Inflammatory macrophage (primary cell): ENCODE measurements around the gene MPND.
"Not testable (repeated sequence)": the region's sequence is repeated elsewhere in the genome, so short reads cannot be mapped to it uniquely, and the experiment has no call there.

ENCODE experiments used
- DNase-seq, 2 donors: peaks; one replicate each; pipeline ENCODE4 v3.0.0-alpha.2; 2020 to 2022

Gene MPND

GRCh38 chr19:4319067-4319718 lies 24.2 kb upstream of the MPND start:
- DNase-seq: peak; percentile 72 to 74

- no peak for DNase-seq
Observed at GRCh38 chr19:4320419-4320818, 22.9 kb upstream of the MPND start.

DNA sequence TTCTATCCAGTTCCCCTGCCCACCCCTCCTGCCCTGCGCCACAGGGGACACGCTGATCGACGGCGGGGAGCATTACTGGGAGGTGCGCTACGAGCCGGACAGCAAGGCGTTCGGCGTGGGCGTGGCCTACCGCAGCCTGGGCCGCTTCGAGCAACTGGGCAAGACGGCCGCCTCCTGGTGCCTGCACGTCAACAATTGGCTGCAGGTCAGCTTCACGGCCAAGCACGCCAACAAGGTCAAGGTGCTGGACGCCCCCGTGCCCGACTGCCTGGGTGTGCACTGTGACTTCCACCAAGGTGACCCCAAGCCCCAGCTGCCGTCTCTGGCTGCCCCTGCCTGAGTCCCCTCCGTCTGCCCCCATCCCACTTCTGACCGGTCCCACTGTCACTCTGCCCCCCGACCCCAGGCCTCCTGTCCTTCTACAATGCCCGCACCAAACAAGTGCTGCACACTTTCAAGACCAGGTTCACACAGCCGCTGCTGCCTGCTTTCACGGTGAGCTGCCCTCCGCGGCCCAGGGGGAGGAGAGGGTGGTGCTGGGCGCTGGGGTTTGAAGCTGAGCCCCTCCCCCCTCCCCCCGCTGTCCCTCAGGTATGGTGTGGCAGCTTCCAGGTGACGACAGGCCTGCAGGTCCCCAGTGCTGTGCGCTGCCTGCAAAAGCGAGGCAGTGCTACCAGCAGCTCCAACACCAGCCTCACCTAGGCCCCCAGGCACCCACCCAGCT lies 20.3 kb upstream of the MPND start:
- no peak for DNase-seq

DNA sequence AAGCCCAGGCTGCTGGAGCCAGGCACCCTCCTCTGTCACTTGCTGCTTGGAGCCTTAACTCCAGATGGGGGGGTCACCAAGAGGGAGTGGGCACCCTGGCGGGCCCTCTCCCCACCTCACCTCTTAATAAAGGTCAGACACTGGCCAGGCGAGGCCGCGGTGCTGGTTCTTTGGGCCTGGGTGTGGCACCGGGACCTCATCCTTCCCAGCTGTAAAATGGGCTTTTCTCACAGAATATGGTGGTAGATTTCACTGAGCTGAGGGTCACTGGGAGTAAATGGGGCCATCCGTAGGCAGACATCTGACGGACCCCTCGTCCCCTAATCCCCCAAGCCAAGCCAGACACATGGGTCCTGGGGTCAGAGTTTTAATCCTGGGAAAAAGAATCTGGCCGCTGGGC lies 19.7 kb upstream of the MPND start:
- no peak for DNase-seq

DNA sequence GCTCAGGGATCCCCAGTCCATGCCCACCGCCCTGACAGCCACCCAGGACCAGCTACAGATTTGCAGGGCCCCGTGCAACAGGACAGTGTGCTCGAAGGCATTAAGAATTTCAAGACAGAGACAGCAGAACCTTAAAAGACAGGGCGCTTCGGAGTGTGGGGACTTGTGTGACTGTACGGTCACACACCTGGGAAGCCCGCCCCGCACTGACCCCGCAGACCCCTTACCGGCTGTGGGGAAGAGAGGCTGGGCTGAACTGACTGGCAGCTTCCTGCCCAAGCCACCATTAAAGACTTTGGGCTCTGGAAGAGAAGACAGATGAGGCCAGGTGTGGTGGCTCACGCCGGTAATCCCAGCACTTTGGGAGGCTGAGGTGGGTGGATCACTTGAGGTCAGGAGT lies 19.1 kb upstream of the MPND start:
- no peak for DNase-seq

- no peak for DNase-seq
Observed at GRCh38 chr19:4326215-4326836, 17.0 kb upstream of the MPND start.

DNA sequence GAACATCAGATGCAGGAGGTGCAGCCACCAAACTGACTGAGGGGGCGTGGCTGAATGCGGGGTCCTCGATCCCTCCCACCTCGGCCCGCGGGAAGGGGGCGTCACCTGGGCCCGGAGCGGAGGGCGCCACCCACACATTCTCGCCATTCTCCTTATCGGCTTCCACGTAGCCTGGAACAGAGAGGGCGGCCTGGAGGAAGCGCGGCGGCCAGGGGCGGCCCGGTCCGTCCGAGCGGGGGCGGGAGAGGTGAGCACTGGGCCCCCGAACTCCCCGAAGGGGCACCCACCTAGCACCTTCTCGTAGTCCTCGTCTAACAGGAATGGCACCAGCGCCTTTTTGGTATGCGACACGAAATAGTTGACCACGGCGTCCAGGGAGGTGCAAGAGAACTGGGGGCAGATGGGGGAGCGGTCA lies 16.5 kb upstream of the MPND start:
- DNase-seq: no peak

DNA sequence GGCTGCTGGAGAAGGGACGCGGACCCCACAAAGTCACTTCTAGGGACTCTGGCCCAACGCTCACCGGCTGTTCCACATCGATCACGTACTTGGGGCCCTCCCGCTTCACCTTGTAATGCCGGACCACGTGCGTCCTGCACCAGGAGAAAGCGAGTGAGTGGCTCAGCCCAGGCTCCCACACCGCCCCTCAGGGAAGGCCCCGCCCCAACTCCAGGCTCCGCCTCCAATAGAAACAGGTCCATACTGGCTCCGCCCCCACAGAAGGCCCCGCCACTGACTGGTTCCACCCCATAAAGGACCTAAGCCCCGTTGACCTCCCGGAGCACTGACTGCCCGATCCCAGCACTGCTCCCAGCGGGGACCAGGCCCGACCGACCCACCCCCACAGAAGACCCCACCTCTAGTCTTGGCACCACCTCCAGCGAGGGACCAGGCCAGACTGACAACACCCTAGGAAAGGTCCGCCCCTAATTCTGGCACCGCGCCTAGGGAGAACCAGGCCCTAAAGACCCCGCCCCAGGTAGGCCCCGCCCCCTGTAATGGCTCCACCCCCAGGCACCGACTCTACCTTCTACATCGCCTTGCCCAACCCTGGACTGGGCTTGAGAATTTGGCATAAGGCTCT lies 16.0 kb upstream of the MPND start:
- peak; percentile 50 to 57 for DNase-seq

DNA sequence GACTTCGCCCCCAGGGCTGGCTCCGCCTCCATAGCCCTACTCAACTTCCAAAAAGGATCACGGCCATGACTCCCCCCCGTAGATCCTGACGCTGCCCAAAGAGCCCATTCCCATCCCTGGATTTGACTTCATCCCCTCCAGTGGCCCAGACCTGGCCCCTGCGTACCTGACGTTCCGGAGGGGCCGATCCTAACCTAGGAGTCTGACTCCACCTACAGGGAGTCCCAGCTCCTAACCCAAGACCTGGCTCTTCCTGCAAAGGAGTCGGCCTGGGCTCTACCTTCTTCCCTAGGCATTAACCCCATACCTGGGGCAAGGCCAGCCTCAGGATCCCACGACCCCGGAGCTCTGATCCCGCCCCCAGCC lies 15.5 kb upstream of the MPND start:
- DNase-seq: no peak

GRCh38 chr19:4328243-4328990 lies 14.9 kb upstream of the MPND start:
- DNase-seq: peak; percentile 87 to 92

DNA sequence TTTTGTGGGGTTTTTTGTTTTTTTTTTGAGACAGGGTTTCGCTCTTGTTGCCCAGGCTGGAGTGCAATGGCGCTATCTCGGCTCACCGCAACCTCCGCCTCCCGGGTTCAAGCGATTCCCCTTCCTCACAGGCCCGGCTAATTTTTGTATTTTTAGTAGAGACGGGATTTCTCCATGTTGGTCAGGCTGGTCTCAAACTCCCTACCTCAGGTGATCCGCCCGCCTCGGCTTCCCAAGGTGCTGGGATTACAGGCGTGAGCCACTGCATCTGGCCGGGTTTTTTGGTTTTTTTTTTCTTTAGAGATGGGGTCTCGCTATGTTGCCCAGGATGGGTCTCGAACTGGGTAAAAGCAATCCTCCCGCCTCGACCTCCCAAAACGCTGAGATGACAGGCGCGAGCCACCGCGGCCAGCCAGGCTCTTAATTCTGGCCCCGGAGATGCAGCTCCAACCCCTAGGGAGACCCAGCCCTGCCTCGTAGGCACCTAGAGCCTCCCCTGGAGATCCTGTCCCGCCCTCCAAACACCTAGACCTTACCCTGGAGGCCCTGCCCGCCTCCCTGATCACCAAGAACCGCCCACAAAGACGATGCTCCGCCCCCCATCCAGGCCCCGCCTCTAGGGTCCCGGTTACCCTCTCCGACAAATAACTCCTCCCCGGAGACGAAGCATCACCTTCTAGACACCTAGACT lies 14.2 kb upstream of the MPND start:
- DNase-seq: not testable (repeated sequence)

- no peak for DNase-seq
Observed at GRCh38 chr19:4329858-4330257, 13.5 kb upstream of the MPND start.

- DNase-seq: no peak
Observed at GRCh38 chr19:4334929-4335570, 8.3 kb upstream of the MPND start.

GRCh38 chr19:4337906-4338440 lies 5.4 kb upstream of the MPND start:
- DNase-seq: no peak

DNA sequence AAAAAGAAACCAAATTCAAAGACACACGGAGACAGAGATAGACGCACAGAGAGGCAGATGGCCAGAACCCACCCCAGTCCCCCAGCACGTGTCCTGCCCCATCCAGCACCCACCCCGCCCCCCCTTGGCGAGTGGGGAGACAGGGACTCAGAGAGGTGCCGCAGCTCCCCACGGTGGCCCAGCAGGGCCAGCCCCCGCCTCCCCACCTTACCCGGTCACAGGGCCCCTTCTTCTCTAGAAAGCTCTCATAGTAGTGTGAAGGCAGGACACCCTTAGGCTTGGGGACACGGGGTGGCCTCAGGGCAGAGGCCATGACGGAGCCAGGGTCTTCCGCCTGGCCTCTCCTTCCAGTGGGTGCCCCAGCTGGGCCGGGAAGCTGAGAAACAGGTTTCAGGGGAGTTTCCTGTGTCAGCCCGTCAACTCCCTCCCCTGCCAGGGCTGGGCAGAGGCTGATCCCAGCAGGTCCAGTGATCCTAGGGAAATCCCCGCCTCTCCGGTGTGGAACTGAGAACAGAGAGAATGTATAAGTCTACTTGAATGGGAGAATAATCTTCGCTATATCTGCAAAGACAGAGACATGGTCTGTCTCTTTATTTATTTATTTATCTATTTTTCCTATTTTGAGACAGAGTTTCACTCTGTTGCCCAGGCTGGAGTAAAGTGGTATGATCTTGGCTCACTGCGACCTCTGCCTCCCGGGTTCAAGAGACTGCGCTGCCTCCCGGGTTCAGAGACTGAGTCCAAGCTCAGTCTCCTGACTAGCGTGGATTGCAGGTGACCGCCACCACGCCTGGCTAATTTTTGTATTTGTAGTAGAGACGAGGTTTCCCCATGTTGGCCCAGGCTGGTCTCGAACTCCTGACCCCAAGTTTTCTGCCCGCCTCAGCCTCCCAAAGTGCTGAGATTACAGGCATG lies 4.7 kb upstream of the MPND start, which contains the start of gene STAP2:
Gene STAP2, minus strand, starts transcription at position 387 of the 915 bp plus-strand sequence. Its CDS starts 74 bp downstream, at position 313.
- DNase-seq: no peak

DNA sequence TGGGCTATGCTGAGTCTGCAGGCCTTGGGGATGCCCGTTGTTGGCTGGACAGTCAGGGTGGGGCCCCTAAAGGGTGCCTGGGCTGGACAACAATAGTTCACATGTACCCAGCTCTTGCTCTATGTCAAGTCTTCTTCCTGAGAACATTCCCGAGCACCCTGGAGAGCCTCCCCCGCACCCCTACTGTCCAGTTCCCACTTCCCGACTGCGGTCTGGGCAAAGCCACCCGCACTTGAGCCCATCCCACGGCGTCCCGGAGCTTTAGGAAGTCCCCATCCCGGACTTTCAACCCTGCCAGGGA lies 1.1 kb upstream of the MPND start:
- no peak for DNase-seq

DNA sequence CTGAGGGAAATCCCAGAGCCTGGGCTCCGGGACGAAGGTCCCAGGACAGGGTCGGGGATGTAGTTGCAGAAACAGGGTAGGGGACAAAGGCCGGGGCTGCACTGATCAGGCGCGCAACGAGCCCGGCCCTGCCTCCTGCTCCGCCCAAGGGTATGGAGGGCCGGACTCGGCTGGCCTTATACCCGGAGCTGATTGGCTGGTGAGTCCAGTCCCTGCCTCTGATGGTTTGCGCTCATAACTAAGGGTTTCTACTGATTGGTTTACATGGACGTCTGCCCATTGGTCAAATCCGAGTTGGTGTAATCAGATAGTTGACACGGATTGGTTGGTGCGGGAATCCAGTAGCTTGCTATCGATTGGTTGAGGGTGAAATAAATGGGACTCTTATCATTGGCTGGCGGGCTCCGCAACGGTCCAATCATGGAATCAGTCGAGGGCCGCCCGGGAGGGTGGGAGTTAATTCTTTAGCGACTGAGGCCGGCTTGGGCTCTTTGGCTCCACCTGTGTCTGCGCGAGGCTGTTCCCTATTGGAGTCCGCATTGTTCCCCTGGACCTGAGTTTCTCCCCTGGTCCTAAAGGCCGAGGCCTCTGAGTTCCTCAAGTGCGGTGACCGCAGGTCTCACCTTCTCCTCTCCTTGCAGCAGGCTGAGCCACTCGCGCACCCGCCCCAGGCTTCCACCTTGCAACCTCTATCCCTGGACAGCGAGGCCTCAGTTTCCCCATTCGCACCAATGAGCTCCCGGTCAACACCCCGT lies 570 bp upstream of the MPND start:
- DNase-seq: peak; percentile 99 to 100

GRCh38 chr19:4345342-4346019 lies 2.1 kb downstream of the MPND start:
- no peak for DNase-seq

DNA sequence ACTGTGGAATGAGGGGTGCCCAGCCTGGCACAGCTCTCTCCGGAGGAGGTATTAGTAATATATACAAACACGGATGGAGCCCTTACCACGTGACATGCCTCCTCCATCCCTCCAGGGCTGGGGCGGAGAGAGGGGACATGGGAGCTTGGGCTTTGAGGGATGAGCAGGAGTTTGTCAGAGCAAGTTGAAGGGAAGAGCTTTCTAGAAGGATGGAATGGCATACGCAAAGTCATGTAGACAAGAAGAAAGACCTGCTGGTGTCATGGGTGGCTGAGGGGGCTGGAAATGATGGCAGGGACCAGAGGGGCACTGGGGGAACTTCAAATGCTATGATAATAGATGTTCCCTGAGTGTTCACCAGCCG lies 2.6 kb downstream of the MPND start:
- DNase-seq: no peak
